Peyer's patch (tissue), 4 donors: ENCODE results near the gene LTBP1.

Source experiments
- CTCF ChIP-seq, 6 experiments: fragments of 450-650 bp in 4 of 6; fragments of 200-600 bp in 2 of 6; sonication (generic) in 1 of 6; IDR thresholded peaks; one replicate each; pipeline ENCODE4 v1.5.1; 2017 to 2019; ENCODE audit warnings: antibody characterized with exemption in 6 of 6, mild to moderate bottlenecking in 3 of 6, moderate library complexity in 1 of 6
- POLR2A ChIP-seq, 2 donors: fragments of 450-650 bp; IDR thresholded peaks; one replicate each; pipeline ENCODE4 v1.5.1; 2017; ENCODE audit warnings: antibody characterized with exemption in 2 of 2, mild to moderate bottlenecking in 2 of 2, moderate library complexity in 2 of 2

DNA sequence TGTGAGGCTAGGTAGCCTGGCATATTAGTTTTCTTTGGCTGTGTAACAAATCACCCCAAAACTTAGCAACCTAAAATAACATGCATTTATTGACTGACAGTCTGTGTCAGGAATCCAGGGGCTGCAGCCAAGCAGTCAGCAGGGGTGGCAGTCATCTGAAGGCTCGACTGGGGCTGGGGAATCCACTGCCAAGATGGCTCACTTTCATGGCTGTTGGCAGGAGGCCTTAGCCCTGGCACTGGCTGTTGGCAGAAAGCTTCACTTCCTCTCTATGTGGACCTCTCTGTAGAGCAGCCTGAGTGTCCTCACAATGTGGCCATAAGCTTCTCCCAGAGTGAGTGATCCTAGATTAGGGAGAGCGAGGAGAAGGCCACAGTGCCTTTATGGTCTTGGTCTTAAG is 78.0 kb downstream of the LTBP1 start:
- TF ChIP-seq CTCF (IDR thresholded peaks at IDR 0.05) (no peak), POLR2A (IDR thresholded peaks at IDR 0.05) (no peak)
